GM23338 (cell line): Measurements from ENCODE around the gene PMVK.

Source experiments
- CREB1 ChIP-seq: fragments of 250-450 bp; sonication (Bioruptor Pico); IDR thresholded peaks from 2 replicates; pipeline ENCODE4 v1.5.0; 2020; ENCODE audit warnings: low read depth, mild to moderate bottlenecking, moderate library complexity
- EZH2 ChIP-seq: fragments of 200-600 bp; sonication (generic); IDR thresholded peaks from one replicate; pipeline ENCODE4 v1.8.0; 2017; ENCODE audit warnings: antibody characterized with exemption, mild to moderate bottlenecking, low read depth; ENCODE audit not compliant: unreplicated experiment
- EZH2phosphoT487 ChIP-seq: fragments of 200-600 bp; sonication (generic); IDR thresholded peaks from one replicate; pipeline ENCODE4 v1.8.1; 2018; ENCODE audit warnings: antibody characterized with exemption; ENCODE audit not compliant: unreplicated experiment
- JUNB ChIP-seq: IDR thresholded peaks from one replicate; pipeline ENCODE4 v1.6.1; 2016; ENCODE audit warnings: antibody characterized with exemption; ENCODE audit not compliant: unreplicated experiment
- POLR2AphosphoS5 ChIP-seq: IDR thresholded peaks from 2 replicates; pipeline ENCODE4 v1.6.1; 2016; ENCODE audit warnings: antibody characterized with exemption, low read depth
- TF ChIP-seq, protein P1 (sequence below), 2 experiments: fragments of 200-600 bp in 1 of 2; sonication (generic) in 1 of 2; conservative IDR thresholded peaks; 2 replicates each; pipeline versions ENCODE4 v1.5.1 to v1.6.1; 2016 to 2017; ENCODE audit warnings: antibody characterized with exemption in 2 of 2, low read depth in 2 of 2, mild to moderate bottlenecking in 2 of 2, moderate library complexity in 1 of 2
- TF ChIP-seq, protein P2 (sequence below): IDR thresholded peaks from one replicate; pipeline ENCODE4 v1.6.1; 2018; ENCODE audit warnings: antibody characterized with exemption; ENCODE audit not compliant: unreplicated experiment
- TF ChIP-seq, protein P3 (sequence below): fragments of 250-450 bp; sonication (Bioruptor Pico); IDR thresholded peaks from 2 replicates; pipeline ENCODE4 v1.5.0; 2020; ENCODE audit warnings: mild to moderate bottlenecking, moderate library complexity
- TF ChIP-seq, protein P4 (sequence below): IDR thresholded peaks from 2 replicates; pipeline ENCODE4 v1.6.1; 2016; ENCODE audit warnings: antibody characterized with exemption

DNA sequence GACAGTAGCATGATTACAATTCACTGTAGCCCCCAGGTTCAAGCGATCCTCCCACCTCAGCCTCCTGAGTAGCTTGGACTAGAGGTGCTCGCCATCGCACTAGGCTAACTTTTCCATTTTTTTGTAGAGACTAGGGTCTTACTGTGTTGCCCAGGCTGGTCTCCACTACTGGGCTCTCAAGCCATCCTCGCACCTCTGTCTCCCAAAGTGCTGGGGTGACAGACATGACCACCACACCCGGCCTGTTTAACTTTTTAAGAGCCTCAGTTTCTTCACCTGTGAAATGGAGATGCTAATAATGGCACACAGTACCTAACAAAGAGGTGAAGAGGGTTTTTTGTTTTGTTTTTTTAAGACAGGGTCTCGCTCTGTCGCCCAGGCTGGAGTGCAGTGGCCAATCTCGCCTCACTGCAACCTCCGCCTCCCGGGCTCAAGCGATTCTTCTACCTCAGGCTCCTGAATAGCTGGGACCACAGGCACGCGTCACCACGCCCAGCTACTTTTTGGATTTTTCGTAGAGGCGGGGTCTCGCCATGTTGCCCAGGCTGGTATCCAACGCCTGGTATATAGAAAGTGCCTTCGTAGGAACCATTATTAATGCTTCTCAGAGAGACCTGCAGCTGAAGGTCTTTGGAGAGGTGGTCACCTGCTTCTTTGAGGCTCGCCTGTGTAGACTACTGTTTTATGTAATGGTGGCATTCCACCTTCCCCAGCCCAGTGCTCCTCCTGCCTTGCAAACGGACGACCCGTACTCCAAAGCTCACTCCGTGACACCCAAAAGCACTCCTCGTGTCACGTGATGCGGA is 567 bp downstream of the PMVK start:
- TF ChIP-seq, protein P1, sequence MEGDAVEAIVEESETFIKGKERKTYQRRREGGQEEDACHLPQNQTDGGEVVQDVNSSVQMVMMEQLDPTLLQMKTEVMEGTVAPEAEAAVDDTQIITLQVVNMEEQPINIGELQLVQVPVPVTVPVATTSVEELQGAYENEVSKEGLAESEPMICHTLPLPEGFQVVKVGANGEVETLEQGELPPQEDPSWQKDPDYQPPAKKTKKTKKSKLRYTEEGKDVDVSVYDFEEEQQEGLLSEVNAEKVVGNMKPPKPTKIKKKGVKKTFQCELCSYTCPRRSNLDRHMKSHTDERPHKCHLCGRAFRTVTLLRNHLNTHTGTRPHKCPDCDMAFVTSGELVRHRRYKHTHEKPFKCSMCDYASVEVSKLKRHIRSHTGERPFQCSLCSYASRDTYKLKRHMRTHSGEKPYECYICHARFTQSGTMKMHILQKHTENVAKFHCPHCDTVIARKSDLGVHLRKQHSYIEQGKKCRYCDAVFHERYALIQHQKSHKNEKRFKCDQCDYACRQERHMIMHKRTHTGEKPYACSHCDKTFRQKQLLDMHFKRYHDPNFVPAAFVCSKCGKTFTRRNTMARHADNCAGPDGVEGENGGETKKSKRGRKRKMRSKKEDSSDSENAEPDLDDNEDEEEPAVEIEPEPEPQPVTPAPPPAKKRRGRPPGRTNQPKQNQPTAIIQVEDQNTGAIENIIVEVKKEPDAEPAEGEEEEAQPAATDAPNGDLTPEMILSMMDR (conservative IDR thresholded peaks at IDR 0.05; ENCODE audit: low read depth in 2 of 2) = no peak
- TF ChIP-seq EZH2phosphoT487 (no peak), EZH2 (no peak), POLR2AphosphoS5 (no peak), CREB1 (CRISPR knock-in tag) (no peak), JUNB (no peak)
- TF ChIP-seq, protein P2, sequence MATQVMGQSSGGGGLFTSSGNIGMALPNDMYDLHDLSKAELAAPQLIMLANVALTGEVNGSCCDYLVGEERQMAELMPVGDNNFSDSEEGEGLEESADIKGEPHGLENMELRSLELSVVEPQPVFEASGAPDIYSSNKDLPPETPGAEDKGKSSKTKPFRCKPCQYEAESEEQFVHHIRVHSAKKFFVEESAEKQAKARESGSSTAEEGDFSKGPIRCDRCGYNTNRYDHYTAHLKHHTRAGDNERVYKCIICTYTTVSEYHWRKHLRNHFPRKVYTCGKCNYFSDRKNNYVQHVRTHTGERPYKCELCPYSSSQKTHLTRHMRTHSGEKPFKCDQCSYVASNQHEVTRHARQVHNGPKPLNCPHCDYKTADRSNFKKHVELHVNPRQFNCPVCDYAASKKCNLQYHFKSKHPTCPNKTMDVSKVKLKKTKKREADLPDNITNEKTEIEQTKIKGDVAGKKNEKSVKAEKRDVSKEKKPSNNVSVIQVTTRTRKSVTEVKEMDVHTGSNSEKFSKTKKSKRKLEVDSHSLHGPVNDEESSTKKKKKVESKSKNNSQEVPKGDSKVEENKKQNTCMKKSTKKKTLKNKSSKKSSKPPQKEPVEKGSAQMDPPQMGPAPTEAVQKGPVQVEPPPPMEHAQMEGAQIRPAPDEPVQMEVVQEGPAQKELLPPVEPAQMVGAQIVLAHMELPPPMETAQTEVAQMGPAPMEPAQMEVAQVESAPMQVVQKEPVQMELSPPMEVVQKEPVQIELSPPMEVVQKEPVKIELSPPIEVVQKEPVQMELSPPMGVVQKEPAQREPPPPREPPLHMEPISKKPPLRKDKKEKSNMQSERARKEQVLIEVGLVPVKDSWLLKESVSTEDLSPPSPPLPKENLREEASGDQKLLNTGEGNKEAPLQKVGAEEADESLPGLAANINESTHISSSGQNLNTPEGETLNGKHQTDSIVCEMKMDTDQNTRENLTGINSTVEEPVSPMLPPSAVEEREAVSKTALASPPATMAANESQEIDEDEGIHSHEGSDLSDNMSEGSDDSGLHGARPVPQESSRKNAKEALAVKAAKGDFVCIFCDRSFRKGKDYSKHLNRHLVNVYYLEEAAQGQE = no peak
- TF ChIP-seq, protein P3, sequence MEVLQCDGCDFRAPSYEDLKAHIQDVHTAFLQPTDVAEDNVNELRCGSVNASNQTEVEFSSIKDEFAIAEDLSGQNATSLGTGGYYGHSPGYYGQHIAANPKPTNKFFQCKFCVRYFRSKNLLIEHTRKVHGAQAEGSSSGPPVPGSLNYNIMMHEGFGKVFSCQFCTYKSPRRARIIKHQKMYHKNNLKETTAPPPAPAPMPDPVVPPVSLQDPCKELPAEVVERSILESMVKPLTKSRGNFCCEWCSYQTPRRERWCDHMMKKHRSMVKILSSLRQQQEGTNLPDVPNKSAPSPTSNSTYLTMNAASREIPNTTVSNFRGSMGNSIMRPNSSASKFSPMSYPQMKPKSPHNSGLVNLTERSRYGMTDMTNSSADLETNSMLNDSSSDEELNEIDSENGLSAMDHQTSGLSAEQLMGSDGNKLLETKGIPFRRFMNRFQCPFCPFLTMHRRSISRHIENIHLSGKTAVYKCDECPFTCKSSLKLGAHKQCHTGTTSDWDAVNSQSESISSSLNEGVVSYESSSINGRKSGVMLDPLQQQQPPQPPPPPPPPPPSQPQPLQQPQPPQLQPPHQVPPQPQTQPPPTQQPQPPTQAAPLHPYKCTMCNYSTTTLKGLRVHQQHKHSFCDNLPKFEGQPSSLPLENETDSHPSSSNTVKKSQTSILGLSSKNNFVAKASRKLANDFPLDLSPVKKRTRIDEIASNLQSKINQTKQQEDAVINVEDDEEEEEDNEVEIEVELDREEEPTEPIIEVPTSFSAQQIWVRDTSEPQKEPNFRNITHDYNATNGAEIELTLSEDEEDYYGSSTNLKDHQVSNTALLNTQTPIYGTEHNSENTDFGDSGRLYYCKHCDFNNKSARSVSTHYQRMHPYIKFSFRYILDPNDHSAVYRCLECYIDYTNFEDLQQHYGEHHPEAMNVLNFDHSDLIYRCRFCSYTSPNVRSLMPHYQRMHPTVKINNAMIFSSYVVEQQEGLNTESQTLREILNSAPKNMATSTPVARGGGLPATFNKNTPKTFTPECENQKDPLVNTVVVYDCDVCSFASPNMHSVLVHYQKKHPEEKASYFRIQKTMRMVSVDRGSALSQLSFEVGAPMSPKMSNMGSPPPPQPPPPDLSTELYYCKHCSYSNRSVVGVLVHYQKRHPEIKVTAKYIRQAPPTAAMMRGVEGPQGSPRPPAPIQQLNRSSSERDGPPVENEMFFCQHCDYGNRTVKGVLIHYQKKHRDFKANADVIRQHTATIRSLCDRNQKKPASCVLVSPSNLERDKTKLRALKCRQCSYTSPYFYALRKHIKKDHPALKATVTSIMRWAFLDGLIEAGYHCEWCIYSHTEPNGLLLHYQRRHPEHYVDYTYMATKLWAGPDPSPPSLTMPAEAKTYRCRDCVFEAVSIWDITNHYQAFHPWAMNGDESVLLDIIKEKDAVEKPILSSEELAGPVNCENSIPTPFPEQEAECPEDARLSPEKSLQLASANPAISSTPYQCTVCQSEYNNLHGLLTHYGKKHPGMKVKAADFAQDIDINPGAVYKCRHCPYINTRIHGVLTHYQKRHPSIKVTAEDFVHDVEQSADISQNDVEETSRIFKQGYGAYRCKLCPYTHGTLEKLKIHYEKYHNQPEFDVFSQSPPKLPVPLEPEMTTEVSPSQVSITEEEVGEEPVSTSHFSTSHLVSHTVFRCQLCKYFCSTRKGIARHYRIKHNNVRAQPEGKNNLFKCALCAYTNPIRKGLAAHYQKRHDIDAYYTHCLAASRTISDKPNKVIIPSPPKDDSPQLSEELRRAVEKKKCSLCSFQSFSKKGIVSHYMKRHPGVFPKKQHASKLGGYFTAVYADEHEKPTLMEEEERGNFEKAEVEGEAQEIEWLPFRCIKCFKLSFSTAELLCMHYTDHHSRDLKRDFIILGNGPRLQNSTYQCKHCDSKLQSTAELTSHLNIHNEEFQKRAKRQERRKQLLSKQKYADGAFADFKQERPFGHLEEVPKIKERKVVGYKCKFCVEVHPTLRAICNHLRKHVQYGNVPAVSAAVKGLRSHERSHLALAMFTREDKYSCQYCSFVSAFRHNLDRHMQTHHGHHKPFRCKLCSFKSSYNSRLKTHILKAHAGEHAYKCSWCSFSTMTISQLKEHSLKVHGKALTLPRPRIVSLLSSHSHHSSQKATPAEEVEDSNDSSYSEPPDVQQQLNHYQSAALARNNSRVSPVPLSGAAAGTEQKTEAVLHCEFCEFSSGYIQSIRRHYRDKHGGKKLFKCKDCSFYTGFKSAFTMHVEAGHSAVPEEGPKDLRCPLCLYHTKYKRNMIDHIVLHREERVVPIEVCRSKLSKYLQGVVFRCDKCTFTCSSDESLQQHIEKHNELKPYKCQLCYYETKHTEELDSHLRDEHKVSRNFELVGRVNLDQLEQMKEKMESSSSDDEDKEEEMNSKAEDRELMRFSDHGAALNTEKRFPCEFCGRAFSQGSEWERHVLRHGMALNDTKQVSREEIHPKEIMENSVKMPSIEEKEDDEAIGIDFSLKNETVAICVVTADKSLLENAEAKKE (CRISPR knock-in tag) = no peak
- TF ChIP-seq, protein P4, sequence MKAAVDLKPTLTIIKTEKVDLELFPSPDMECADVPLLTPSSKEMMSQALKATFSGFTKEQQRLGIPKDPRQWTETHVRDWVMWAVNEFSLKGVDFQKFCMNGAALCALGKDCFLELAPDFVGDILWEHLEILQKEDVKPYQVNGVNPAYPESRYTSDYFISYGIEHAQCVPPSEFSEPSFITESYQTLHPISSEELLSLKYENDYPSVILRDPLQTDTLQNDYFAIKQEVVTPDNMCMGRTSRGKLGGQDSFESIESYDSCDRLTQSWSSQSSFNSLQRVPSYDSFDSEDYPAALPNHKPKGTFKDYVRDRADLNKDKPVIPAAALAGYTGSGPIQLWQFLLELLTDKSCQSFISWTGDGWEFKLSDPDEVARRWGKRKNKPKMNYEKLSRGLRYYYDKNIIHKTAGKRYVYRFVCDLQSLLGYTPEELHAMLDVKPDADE = no peak
